GM12873 (cell line): ENCODE measurements around the gene TMEM184C.

Experiments
- TF ChIP-seq, protein P1 (sequence below): IDR thresholded peaks from 2 replicates; pipeline ENCODE4 v1.5.1; 2012; ENCODE audit warnings: low read depth, mild to moderate bottlenecking, moderate library complexity, low read length, control low read depth; ENCODE audit not compliant: insufficient read depth; ENCODE audit errors: missing control alignments

TMEM184C gene

DNA sequence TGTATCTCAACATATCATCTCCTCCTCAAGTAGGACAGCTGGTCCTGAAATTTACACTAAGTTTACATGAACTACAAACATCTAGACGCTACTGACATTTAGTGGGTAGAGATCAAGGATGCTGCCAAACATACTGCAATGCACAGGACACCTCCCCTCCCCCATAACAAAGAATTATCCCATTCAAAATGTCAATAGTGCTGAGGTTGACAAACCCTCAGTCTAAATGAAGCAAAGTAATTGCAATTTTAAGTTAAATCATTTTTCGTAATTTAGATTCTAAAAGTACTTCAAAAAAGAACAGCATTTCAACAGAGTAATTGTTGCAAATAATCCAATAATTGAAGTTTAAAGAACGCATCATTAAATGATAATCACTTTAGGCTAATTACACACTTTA is 65.6 kb downstream of the TMEM184C start:
- TF ChIP-seq, protein P1, sequence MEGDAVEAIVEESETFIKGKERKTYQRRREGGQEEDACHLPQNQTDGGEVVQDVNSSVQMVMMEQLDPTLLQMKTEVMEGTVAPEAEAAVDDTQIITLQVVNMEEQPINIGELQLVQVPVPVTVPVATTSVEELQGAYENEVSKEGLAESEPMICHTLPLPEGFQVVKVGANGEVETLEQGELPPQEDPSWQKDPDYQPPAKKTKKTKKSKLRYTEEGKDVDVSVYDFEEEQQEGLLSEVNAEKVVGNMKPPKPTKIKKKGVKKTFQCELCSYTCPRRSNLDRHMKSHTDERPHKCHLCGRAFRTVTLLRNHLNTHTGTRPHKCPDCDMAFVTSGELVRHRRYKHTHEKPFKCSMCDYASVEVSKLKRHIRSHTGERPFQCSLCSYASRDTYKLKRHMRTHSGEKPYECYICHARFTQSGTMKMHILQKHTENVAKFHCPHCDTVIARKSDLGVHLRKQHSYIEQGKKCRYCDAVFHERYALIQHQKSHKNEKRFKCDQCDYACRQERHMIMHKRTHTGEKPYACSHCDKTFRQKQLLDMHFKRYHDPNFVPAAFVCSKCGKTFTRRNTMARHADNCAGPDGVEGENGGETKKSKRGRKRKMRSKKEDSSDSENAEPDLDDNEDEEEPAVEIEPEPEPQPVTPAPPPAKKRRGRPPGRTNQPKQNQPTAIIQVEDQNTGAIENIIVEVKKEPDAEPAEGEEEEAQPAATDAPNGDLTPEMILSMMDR = no peak

DNA sequence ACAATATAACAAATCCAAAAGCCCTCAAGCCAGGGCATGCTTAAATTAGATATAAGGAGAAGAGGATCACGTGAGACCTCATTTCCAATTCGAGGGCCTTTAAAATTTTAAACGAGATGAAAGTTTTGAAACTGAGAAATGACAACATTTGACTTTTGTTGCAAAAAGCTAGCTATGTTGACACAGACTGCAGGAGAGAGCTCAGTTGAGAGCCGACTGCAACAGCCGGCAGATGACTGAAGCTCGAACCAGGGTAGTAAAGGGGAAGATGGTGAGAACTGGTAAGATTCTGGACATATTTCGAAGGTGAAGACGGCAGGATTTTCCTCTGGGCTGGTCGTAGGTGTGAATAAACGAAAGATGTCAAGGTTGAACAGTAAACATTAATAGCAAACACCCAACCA is 66.0 kb downstream of the TMEM184C start:
- TF ChIP-seq, protein P1 = no peak

DNA sequence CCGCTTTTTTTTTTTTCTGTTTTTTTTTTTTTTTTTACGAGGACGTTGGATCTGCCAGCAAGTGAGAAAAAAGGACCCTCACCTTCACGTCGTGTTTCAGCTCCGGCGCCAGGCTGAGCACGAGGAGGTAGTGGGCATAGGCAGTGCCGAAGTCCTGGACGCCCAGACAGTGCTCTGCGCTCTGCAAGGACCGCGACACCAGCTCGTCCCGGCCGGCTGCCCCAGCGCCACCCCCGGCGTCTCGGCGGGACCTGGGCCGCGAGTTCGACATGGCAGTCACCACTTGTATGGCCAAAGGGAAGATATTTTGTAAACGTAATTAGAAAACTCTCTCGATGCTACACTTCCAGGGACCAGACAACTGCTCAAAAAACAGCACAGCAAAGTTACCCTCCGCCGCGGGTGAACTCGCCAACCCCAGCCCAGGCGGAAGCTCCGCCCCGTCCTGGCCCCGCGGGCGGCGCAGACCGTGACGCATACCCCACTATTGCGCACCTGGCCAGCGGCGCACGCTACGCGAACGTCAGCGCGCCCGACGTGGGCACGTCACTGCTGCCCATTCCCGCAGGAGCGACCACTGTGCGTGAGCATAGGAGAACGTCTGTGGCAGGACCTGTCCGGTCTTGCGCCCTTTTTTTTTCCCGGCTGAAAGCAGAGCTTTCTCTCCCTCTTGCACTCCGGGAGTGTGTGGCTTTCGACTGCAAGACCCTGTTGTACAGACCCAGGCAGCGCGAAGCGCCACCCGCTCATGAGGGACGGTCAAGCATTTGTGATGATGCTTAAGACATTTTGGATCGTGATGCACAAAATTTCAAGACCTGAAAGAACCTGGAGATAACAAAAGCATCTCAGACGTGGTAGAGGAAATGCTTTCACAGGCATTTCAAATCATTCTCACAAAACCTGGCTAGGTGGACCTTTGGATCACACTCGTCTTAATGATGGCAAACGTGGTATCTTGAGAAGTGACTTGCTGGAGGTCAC is 66.8 kb downstream of the TMEM184C start, which contains the start of gene PRMT9:
Gene PRMT9 (minus strand): TSS at position 447 of the 984 bp plus-strand sequence. CDS start 176 bp downstream, at position 271.
- TF ChIP-seq, protein P1 = peak; percentile 0

DNA sequence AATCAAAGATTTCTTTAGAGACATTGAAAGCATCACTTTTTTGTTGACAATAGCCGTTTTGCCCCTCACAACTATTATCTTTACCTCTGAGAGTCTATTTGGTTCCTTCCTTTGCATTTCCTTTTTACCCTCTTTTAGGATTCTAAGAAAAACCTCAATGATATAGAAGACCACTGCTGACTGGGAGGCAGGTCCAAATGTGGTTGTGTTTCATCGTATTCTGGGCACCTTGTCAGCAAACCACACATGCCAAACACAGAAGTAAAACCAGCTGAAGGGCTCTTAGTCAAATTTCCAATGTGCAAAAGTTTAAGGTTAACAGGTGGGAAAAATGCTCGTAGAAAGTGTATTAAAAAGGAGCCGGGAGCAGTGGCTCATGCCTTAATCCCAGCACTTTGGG is 71.9 kb downstream of the TMEM184C start:
- TF ChIP-seq, protein P1 = no peak

DNA sequence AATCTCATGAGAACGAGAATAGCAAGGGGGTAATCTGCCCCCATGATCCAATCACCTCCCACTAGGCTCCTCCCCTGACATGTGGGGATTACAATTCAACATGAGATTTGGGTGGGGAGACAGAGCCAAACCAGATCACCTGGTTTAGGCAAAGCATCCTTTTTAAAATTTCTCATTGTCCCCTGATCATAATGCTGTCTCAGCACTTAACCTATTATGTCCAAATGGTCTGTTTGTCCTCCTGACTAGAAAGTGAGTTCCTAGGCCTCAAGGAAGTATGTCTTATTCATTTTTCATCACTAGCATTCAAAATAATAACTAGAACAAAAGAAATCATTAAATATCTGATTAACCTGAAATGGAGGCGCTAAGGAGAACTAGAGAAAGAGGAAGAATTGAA is 74.6 kb downstream of the TMEM184C start:
- TF ChIP-seq, protein P1 = no peak

- TF ChIP-seq, protein P1 = no peak
Measured at GRCh38 chr4:147693218-147693617, 76.0 kb downstream of the TMEM184C start.

GRCh38 chr4:147696866-147697265 is 79.7 kb downstream of the TMEM184C start:
- TF ChIP-seq, protein P1 = no peak
